Measurements from ENCODE around the gene KRTAP5-4.
"Not testable (repeated sequence)": the region's sequence is repeated elsewhere in the genome, so short reads cannot be mapped to it uniquely, and the experiment has no call there.

DNA sequence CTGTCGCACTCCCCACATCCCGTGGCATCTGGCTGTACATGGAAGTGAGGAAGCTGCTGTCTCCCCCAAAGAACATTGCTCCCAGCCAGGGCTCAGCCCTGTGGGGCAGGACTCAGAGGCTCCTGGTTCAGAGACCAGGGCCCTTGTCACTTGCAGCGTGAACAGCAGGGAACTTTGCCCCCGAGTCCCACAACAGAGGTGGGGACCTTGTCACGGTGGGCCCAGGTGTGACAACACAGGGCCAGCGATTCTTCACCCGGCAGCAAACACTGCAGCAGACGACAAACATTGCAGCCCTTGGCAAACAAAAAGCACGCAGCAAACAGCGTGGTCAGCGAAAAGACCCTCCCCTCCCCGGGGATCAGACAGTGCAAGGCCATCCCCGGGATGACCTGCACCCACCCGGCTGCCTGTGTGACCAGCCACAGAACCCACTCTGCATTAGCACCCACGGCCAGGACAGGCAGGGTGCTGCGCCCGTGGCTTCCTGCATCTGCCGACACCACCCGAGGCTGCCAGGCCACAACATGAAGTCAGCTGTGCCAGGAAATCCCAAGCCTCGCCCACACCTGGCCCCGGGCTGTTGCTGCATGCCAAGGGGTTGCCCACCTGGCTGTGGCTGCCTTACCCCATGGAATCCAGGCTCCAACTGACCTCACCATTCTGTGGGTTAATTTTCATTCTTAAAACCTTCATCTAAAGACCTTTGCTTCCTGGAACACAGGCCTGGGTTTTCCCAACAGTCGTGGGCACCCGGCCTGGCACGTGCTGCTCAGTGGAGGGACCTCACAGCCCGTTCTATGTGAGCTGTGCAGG is 39.7 kb upstream of the KRTAP5-4 start:
- TF ChIP-seq, protein P1, sequence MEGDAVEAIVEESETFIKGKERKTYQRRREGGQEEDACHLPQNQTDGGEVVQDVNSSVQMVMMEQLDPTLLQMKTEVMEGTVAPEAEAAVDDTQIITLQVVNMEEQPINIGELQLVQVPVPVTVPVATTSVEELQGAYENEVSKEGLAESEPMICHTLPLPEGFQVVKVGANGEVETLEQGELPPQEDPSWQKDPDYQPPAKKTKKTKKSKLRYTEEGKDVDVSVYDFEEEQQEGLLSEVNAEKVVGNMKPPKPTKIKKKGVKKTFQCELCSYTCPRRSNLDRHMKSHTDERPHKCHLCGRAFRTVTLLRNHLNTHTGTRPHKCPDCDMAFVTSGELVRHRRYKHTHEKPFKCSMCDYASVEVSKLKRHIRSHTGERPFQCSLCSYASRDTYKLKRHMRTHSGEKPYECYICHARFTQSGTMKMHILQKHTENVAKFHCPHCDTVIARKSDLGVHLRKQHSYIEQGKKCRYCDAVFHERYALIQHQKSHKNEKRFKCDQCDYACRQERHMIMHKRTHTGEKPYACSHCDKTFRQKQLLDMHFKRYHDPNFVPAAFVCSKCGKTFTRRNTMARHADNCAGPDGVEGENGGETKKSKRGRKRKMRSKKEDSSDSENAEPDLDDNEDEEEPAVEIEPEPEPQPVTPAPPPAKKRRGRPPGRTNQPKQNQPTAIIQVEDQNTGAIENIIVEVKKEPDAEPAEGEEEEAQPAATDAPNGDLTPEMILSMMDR (IDR thresholded peaks at IDR 0.05): not testable (repeated sequence)
- not testable (repeated sequence) for TF ChIP-seq EP300, POLR2AphosphoS5, POLR2A (IDR thresholded peaks at IDR 0.05)
